ENCODE measurements around the gene DLK1. TPM values are rescaled to one million over a fixed set of nuclear protein-coding genes. Genes with fewer than 3 reads are reported as not detected.

DLK1 gene
- total RNA-seq, 2 experiments from 2014 or later, result not detected

DNA sequence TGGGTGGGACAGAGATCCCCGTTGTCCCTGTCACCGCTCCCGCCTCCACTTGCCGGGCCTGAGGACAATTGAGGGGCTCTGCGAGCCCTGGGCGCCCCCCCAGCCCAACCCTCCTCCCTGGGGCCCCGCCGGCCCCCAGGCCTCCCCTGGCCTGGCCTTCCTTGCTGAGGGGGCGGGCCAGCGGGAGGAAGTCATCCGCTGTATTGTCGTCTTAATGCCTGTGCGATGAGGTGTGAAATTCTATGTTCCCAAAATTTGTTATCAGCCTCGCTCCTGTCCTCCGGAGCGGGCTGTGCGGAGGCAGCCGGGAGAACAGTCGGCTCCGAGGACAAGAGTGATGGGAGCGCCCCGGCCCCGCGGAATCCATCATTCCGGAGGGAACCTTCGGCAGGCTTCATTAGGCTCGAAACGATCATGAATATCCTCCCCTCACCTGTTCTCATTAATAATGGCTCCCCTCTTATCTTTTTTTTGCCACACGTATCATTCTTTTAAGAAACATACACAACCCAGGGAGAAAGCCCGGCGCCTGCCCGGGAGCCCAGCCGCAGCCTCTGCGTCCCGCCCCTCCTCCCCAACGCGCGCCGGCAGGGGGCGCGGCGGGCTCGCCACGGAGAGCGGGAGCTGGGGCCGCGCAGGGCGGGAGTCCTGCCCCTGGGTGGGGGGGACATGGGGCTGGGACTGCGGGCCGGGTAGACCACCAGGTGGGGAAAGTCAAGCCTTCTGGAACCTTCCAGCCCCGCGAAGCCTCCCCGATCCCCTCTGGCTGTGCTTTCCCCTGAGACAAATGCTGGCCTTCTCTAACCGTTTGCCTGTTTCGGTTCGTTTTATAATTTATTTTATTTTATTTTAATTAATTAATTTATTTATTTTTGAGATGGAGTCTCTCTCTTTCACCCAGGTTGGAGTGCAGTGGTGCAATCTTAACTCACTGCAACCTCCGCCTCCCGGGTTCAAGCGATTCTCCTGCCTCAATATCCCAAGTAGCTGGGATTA is 17.1 kb upstream of the DLK1 start:
- BruUV-seq (replicated peaks), result no TSS peak
- POLR2A ChIA-PET, result no interaction called here
- H2AFZ ChIP-seq (ENCODE audit: low read length), result no peak overlapping the region

DNA sequence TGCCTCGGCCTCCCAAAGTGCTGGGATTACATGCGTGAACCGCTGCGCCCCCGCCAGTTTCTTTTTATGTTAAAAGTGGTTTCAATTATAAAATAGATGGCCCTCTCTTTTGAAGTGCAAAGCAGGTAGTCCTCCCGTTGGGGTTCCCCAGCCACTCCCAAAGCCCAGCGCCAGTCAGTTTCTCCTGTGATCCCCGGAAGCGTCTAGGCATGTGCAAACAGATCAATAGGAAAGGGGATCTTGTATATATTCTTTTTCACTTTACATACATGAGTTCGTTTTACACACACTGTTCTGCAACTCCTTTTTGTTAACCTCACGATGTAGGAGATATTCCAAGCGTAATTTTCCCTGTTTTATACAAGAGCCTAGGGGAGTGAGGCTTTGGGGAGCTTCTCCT is 16.3 kb upstream of the DLK1 start:
- Histone ChIP-seq H2AFZ (ENCODE audit: low read length) (no peak overlapping the region), H3K9me3 (ENCODE audit: low read length) (no peaks in the 10 kb centered on the region), H3K27ac (ENCODE audit: low read depth, low read length, poor library complexity, severe bottlenecking) (no peak overlapping the region), H3K4me3 (ENCODE audit: low read depth, low read length, poor library complexity, severe bottlenecking) (no peak overlapping the region), H3K4me2 (ENCODE audit: low read length) (no peak overlapping the region), H3K9me2 (ENCODE audit: insufficient read depth, low read length) (no peaks in the 10 kb centered on the region), H3K36me3 (ENCODE audit: insufficient read depth, low read length) (no peaks in the 10 kb centered on the region), H3K4me1 (ENCODE audit: insufficient read depth, low read length, poor library complexity, severe bottlenecking) (peaks cover 21% of the 10 kb centered on the region), H3K79me2 (ENCODE audit: insufficient read depth, low read depth, low read length) (no peaks in the 10 kb centered on the region), H4K20me1 (ENCODE audit: insufficient read depth, low read length) (no peaks in the 10 kb centered on the region)
- TF ChIP-seq, protein P1, sequence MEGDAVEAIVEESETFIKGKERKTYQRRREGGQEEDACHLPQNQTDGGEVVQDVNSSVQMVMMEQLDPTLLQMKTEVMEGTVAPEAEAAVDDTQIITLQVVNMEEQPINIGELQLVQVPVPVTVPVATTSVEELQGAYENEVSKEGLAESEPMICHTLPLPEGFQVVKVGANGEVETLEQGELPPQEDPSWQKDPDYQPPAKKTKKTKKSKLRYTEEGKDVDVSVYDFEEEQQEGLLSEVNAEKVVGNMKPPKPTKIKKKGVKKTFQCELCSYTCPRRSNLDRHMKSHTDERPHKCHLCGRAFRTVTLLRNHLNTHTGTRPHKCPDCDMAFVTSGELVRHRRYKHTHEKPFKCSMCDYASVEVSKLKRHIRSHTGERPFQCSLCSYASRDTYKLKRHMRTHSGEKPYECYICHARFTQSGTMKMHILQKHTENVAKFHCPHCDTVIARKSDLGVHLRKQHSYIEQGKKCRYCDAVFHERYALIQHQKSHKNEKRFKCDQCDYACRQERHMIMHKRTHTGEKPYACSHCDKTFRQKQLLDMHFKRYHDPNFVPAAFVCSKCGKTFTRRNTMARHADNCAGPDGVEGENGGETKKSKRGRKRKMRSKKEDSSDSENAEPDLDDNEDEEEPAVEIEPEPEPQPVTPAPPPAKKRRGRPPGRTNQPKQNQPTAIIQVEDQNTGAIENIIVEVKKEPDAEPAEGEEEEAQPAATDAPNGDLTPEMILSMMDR (conservative IDR thresholded peaks at IDR 0.05; ENCODE audit: low read length), result no peak
- TF ChIP-seq EZH2phosphoT487 (IDR thresholded peaks at IDR 0.05; ENCODE audit: borderline replicate concordance, low read depth, low read length), result no peak
- intact Hi-C loops (cut with micrococcal nuclease; ENCODE audit: unreplicated experiment), result no loop called here
- DNase-seq (ENCODE audit: low spot score), result no peak
- POLR2A ChIA-PET, result interaction anchor here (0.6 kb wide), 1 partner anchor 18 kb away, joined by 3 read pairs; no protein-coding TSS in a partner anchor
- no TSS peak for BruUV-seq (replicated peaks)
- CTCF ChIA-PET (ENCODE audit: unreplicated experiment), result no interaction called here

More for the DNA sequence above, 17.1 kb upstream of the DLK1 start:
- TF ChIP-seq, protein P1 (conservative IDR thresholded peaks at IDR 0.05; ENCODE audit: low read length), result no peak
- no peak for TF ChIP-seq EZH2phosphoT487 (IDR thresholded peaks at IDR 0.05; ENCODE audit: borderline replicate concordance, low read depth, low read length)
- Histone ChIP-seq H3K79me2 (ENCODE audit: insufficient read depth, low read depth, low read length) (no peaks in the 10 kb centered on the region), H3K4me1 (ENCODE audit: insufficient read depth, low read length, poor library complexity, severe bottlenecking) (peaks cover 13% of the 10 kb centered on the region), H3K9me3 (ENCODE audit: low read length) (no peaks in the 10 kb centered on the region), H3K4me3 (ENCODE audit: low read depth, low read length, poor library complexity, severe bottlenecking) (no peak overlapping the region), H3K4me2 (ENCODE audit: low read length) (no peak overlapping the region), H3K27ac (ENCODE audit: low read depth, low read length, poor library complexity, severe bottlenecking) (no peak overlapping the region), H3K36me3 (ENCODE audit: insufficient read depth, low read length) (no peaks in the 10 kb centered on the region), H4K20me1 (ENCODE audit: insufficient read depth, low read length) (no peaks in the 10 kb centered on the region), H3K9me2 (ENCODE audit: insufficient read depth, low read length) (no peaks in the 10 kb centered on the region)
- CTCF ChIA-PET (ENCODE audit: unreplicated experiment), result no interaction called here
- intact Hi-C loops (cut with micrococcal nuclease; ENCODE audit: unreplicated experiment), result no loop called here
- no peak for DNase-seq (ENCODE audit: low spot score)

Data from OCI-LY7 (cell line).